Gastrocnemius medialis (tissue), 4 donors: ENCODE measurements around the gene TFCP2L1. TPM values are rescaled to one million over a fixed set of nuclear protein-coding genes. Genes with fewer than 3 reads are reported as not detected.

Experiments used
- ATAC-seq, 2 donors: fragments of 150-250 bp; one replicate each; pipeline ENCODE4 v1.9.1; 2016
- DNase-seq, 2 donors: peaks; one replicate each; pipeline ENCODE4 v3.0.0-alpha.2; 2019
- H3K27ac ChIP-seq, 4 donors: fragments of 200-600 bp; sonication (generic); 1 replicate in 1 of 4; 2 replicates in 3 of 4; pipeline ENCODE4 v1.5.1; 2016 to 2018; ENCODE audit warnings: mild to moderate bottlenecking in 2 of 4, moderate library complexity in 1 of 4
- H3K27me3 ChIP-seq, 3 donors: fragments of 200-600 bp; sonication (generic) in 2 of 3; 1 replicate in 1 of 3; 2 replicates in 2 of 3; pipeline versions ENCODE4 v1.5.1 to v1.6.0; 2016 to 2019; ENCODE audit warnings: mild to moderate bottlenecking in 1 of 3, moderate library complexity in 1 of 3
- H3K36me3 ChIP-seq, 2 donors: fragments of 200-600 bp; sonication (generic) in 1 of 2; one replicate each; pipeline ENCODE4 v1.5.1; 2017 to 2018
- H3K4me1 ChIP-seq, 2 donors: fragments of 200-600 bp; sonication (generic) in 1 of 2; one replicate each; pipeline ENCODE4 v1.5.1; 2016 to 2017; ENCODE audit warnings: mild to moderate bottlenecking in 2 of 2
- H3K4me3 ChIP-seq, 4 donors: fragments of 200-600 bp; sonication (generic) in 3 of 4; 1 replicate in 1 of 4; 2 replicates in 3 of 4; pipeline ENCODE4 v1.5.1; 2016 to 2019; ENCODE audit warnings: mild to moderate bottlenecking in 2 of 4
- H3K9me3 ChIP-seq, 3 donors: fragments of 200-600 bp; sonication (generic) in 2 of 3; 1 replicate in 1 of 3; 2 replicates in 2 of 3; pipeline ENCODE4 v1.5.1; 2016 to 2019
- CTCF ChIP-seq, 5 experiments: fragments of 450-650 bp in 3 of 5; fragments of 200-600 bp in 2 of 5; sonication (generic) in 2 of 5; IDR thresholded peaks in 4 of 5; conservative IDR thresholded peaks in 1 of 5; 1 replicate in 4 of 5; 2 replicates in 1 of 5; pipeline ENCODE4 v1.5.1; 2016 to 2019; ENCODE audit warnings: antibody characterized with exemption in 5 of 5, mild to moderate bottlenecking in 3 of 5, moderate library complexity in 3 of 5
- POLR2A ChIP-seq, 2 donors: fragments of 450-650 bp; IDR thresholded peaks; one replicate each; pipeline ENCODE4 v1.6.1; 2017; ENCODE audit warnings: antibody characterized with exemption in 2 of 2, mild to moderate bottlenecking in 2 of 2, moderate library complexity in 2 of 2
- in situ Hi-C, 4 donors: fragments of 200-750 bp; cut with MboI; loops; one replicate each; pipeline versions ENCODE4 v1.15.0 to v1.8.0; 2017; ENCODE audit warnings: low sequenced_read_pairs in 4 of 4
- intact Hi-C: fragments of 100-400 bp; cut with DNase I; formaldehyde crosslinking; loops from one replicate; pipeline ENCODE4 v1.15.1; 2023; ENCODE audit warnings: low total_unique reads
- total RNA-seq, 4 donors: library from RNA; depleted of rRNA; stranded (reverse); fragments of >200 nt; gene quantifications; one replicate each; pipeline versions ENCODE4 v1.1.0 to v1.2.3, GENCODE V29; 2016

TFCP2L1 gene
- total RNA-seq, 4 donors from 2014 or later = 1.2 to 3.2 (median 1.8) TPM

DNA sequence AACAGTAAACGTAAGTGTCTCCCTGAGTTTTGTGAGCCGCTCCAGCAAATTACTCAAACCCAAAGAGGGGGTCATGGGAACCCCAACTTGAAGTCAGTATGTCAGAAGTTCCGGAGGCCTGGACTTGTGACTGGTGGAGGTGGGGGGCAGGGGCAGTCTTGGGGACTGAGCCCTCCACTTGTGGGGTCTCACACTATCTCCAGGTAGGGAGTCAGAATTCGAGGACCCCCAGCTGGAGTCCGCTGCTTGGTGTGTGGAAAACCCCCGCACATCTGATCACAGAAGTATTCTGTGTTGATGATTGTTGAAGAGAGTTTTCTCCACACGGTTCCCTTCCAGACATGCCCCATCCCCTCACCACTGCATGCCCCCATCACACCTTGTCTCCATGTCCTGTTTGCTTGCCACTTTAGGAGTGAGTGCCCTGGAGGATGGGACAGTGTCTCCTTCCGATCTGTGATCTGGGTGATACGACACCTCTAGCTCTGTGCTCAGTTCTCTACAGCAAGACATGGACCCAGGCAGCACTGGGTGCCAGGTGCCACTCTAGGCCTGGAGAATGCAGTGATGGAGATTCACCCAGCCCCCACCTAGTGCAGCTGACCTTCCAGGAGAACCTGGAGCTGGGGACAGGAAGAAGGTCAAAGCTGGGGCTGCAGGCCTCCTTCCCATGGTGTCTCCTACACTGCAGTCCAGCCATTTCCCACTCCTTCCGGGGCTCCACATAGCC lies 85.6 kb downstream of the TFCP2L1 start:
- no peak for DNase-seq

GRCh38 chr2:121197369-121198091 lies 87.5 kb downstream of the TFCP2L1 start:
- no peak overlapping the region for H3K4me3 ChIP-seq
- DNase-seq = peak; percentile 97 to 99
- peak; percentile 92 to 93 for ATAC-seq
- peak in 1 of 2 donors; percentile 43 for TF ChIP-seq POLR2A (IDR thresholded peaks at IDR 0.05)
- no peak for TF ChIP-seq CTCF (IDR thresholded peaks at IDR 0.05 in 4 of 5, conservative IDR thresholded peaks at IDR 0.05 in 1 of 5)
- intact Hi-C loops = loop anchor here (1.0 to 10.0 kb wide), 5 partner anchors 12 to 657 kb away; no protein-coding TSS in a partner anchor
- H3K27me3 ChIP-seq = no peaks in the 10 kb centered on the region
- in situ Hi-C loops = no loop called here
- no peaks in the 10 kb centered on the region for H3K9me3 ChIP-seq
- H3K4me1 ChIP-seq = peaks cover 22 to 32% of the 10 kb centered on the region in 2 donors
- no peaks in the 10 kb centered on the region for H3K36me3 ChIP-seq
- peak overlapping the region; percentile 90 to 96 (median 94) for H3K27ac ChIP-seq

More for the DNA sequence above, 85.6 kb downstream of the TFCP2L1 start:
- TF ChIP-seq CTCF (IDR thresholded peaks at IDR 0.05 in 4 of 5, conservative IDR thresholded peaks at IDR 0.05 in 1 of 5) (no peak), POLR2A (IDR thresholded peaks at IDR 0.05) (no peak)
- no peak for ATAC-seq
- H3K36me3 ChIP-seq = no peaks in the 10 kb centered on the region
- intact Hi-C loops (loop anchor here (5.0 to 10.0 kb wide), 3 partner anchors 143 to 315 kb away; no protein-coding TSS in a partner anchor), in situ Hi-C loops (no loop called here)
- H3K4me1 ChIP-seq = peaks cover 22 to 32% of the 10 kb centered on the region in 2 donors
- no peaks in the 10 kb centered on the region for H3K27me3 ChIP-seq
- H3K9me3 ChIP-seq = no peaks in the 10 kb centered on the region
- peak overlapping the region in 3 of 4 donors; percentile 93 to 96 (median 95) for H3K27ac ChIP-seq
- H3K4me3 ChIP-seq = no peak overlapping the region

DNA sequence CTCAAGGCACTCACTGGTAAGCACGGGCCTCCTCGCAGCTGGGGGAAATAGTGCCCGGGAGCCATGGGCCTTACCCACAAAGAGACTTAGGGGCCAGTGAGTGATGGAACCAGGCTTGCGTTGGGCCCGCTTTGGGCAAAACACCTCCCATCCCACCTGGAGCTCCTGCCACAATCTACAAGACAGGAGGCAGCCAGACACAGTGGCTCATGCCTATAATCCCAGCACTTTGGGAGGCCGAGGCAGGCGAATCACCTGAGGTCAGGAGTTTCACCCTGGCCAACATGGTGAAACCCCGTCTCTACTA lies 88.2 kb downstream of the TFCP2L1 start:
- DNase-seq (no peak), ATAC-seq (peak; percentile 3)
- H3K27me3 ChIP-seq = no peaks in the 10 kb centered on the region
- in situ Hi-C loops = no loop called here
- no peaks in the 10 kb centered on the region for H3K9me3 ChIP-seq
- peaks cover 22 to 32% of the 10 kb centered on the region in 2 donors for H3K4me1 ChIP-seq
- H3K27ac ChIP-seq = peak overlapping the region; percentile 90 to 96 (median 94)
- no peak for TF ChIP-seq POLR2A (IDR thresholded peaks at IDR 0.05)
- no peak for TF ChIP-seq CTCF (IDR thresholded peaks at IDR 0.05 in 4 of 5, conservative IDR thresholded peaks at IDR 0.05 in 1 of 5)
- intact Hi-C loops = loop anchor here (1.0 to 10.0 kb wide), 5 partner anchors 12 to 657 kb away; no protein-coding TSS in a partner anchor
- H3K36me3 ChIP-seq = no peaks in the 10 kb centered on the region
- no peak overlapping the region for H3K4me3 ChIP-seq

DNA sequence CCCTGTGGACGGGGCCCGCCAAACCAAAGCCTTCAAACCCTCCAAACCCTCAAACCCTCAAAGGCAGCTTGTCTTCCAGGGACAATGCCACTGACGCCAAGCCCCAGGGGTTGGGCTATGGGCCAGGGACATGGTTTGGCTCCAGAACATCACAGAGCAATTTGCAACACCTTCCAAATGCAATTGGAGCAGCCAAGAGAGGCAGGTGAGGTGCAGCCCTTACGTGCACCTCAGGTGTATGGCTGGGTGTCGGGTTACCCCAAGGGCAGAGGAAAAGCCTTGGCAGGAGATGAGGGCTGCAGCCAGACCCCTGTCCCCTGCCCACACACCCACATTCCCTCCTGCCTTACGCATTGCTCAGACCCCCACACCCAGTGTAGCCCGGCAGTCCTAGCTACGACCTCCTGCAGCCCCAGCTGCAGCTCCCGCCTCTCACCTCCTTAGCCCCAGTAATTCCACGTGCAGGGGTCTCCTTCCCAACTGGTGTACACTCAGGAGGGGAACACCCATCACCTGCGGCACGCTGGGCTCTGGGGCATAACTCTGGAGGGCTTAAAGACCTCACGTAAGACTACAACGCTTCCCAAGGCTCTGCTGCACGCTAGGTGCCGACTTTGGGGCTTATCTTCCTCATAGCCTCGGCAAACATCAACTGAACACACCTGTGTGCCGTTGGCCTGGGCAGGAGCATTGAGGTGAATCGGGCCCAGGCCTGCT lies 88.7 kb downstream of the TFCP2L1 start:
- in situ Hi-C loops = no loop called here
- H3K27me3 ChIP-seq = no peaks in the 10 kb centered on the region
- TF ChIP-seq POLR2A (IDR thresholded peaks at IDR 0.05) (no peak), CTCF (IDR thresholded peaks at IDR 0.05 in 4 of 5, conservative IDR thresholded peaks at IDR 0.05 in 1 of 5) (no peak)
- ATAC-seq = peak in 1 of 2 donors; percentile 17
- intact Hi-C loops = loop anchor here (5.0 to 10.0 kb wide), 3 partner anchors 146 to 311 kb away; no protein-coding TSS in a partner anchor
- no peak overlapping the region for H3K4me3 ChIP-seq
- peaks cover 22 to 32% of the 10 kb centered on the region in 2 donors for H3K4me1 ChIP-seq
- no peaks in the 10 kb centered on the region for H3K36me3 ChIP-seq
- DNase-seq = peak; percentile 56 to 76
- no peaks in the 10 kb centered on the region for H3K9me3 ChIP-seq
- H3K27ac ChIP-seq = peak overlapping the region; percentile 90 to 96 (median 94)
